GM10266 (cell line): ENCODE measurements around the gene GALNS.

Experiments
- DNase-seq: peaks from one replicate; pipeline ENCODE4 v3.0.0; 2012; ENCODE audit errors: extremely low spot score
- TF ChIP-seq, protein P1 (sequence below): IDR thresholded peaks from 2 replicates; pipeline ENCODE4 v1.5.1; 2012; ENCODE audit warnings: mild to moderate bottlenecking, low read depth; ENCODE audit not compliant: control insufficient read depth, insufficient read depth; ENCODE audit errors: missing control alignments

GALNS gene, protein sequence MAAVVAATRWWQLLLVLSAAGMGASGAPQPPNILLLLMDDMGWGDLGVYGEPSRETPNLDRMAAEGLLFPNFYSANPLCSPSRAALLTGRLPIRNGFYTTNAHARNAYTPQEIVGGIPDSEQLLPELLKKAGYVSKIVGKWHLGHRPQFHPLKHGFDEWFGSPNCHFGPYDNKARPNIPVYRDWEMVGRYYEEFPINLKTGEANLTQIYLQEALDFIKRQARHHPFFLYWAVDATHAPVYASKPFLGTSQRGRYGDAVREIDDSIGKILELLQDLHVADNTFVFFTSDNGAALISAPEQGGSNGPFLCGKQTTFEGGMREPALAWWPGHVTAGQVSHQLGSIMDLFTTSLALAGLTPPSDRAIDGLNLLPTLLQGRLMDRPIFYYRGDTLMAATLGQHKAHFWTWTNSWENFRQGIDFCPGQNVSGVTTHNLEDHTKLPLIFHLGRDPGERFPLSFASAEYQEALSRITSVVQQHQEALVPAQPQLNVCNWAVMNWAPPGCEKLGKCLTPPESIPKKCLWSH

GRCh38 chr16:88856828-88857727 lies at the start of gene GALNS, which contains the start of gene TRAPPC2L:
Gene GALNS (minus strand): TSS chr16:88856947. CDS start chr16:88856877, 70 bp downstream.
Gene TRAPPC2L (plus strand): TSS chr16:88857127. CDS start chr16:88857151, 24 bp downstream.
- DNase-seq: peak; percentile 100

DNA sequence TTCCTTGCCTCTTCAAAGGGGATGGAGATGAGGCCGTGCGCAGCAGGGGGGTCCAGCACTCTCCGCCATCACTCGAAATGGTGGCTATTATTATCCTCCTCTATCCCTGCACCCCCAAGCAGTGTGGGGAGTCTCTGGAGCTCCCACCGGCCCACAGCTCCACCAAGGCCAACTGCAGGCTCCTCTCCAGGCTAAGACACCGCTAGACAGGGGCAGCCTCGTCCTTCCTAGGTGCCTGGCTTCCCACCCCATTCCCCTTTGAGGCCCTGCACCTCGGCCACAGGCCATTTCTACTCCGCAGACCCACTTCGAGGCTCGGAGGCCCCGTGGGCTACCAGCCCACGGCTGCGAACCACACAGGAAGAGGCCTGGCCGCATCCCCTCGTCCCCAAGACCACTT lies 49.3 kb upstream of the GALNS start:
- no peak for DNase-seq
- TF ChIP-seq, protein P1, sequence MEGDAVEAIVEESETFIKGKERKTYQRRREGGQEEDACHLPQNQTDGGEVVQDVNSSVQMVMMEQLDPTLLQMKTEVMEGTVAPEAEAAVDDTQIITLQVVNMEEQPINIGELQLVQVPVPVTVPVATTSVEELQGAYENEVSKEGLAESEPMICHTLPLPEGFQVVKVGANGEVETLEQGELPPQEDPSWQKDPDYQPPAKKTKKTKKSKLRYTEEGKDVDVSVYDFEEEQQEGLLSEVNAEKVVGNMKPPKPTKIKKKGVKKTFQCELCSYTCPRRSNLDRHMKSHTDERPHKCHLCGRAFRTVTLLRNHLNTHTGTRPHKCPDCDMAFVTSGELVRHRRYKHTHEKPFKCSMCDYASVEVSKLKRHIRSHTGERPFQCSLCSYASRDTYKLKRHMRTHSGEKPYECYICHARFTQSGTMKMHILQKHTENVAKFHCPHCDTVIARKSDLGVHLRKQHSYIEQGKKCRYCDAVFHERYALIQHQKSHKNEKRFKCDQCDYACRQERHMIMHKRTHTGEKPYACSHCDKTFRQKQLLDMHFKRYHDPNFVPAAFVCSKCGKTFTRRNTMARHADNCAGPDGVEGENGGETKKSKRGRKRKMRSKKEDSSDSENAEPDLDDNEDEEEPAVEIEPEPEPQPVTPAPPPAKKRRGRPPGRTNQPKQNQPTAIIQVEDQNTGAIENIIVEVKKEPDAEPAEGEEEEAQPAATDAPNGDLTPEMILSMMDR: no peak

More at GRCh38 chr16:88856828-88857727, at the start of gene GALNS, which contains the start of gene TRAPPC2L:
- TF ChIP-seq, protein P1: no peak

DNA sequence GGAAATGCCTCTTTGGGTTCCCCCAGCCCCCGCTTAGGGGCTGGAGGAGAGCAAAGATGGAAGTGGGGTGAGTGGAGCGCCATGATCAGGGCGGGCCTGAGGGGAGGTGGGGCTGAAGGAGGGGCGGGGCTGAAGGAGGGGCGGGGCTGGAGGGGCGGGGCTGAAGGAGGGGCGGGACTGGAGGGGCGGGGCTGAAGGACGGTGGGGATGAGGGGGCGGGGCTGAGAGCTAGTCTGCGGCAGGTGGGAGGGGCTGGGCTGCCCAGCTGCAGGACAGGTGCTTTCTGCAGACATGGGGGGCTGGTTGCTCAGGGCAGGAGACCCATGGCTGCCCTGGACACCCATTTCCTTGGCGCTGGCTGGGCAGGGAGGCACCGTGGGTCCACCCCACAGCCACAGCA lies 48.8 kb upstream of the GALNS start:
- TF ChIP-seq, protein P1: no peak
- DNase-seq: peak; percentile 88

DNA sequence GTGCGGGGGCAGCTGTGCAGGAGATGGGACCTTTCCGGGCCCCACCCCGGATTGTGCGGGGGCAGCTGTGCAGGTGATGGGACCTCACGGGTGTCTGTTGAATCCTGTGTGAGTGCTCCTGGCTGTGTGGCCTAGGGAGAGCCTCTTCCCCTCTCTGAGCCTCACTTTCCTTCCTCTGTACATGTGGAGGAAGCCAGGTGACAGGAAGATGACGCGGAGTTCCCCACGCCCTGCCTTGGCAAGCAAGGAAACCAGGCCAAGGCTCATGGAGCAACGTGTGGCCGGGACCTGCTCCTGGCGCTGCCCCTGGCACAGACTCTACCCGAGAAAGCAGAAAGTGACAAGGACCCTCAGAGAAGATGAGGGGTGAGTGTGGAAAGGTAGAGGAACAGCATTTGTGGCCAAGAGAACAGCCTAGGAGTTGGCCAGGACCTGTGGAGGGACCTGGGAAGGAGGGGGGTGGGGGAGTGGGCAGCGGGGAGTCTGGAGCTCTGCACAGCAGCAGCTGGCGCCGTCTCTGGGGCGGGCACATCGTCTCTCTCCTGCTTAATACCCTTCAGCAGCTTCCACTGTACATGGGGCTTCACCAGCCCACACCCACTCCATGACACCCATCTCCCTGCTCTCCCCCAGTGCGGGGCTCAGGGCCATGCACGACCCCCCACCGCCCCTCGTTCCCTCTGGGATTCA lies 48.1 kb upstream of the GALNS start:
- TF ChIP-seq, protein P1: no peak
- DNase-seq: no peak

DNA sequence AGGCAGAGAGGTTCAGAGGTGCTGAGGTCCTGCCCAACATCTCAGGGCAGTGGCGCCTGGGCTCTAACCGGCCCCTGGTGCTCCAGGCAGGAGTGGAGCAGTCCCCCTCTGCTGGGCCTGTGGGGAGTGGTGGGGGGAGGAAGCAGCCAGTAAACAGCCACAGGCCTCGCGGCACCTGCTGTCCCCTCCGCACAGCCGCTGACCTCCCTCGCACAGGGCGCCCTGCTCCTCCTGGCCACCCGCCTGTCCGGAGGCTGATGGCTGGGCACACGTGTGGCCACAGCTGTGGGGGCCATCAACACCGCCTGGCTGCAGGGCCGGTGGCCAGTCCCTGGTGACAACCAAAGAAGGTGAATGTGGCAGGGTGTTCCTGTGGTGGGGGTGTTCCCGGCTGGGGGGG lies 46.5 kb upstream of the GALNS start:
- TF ChIP-seq, protein P1: no peak

DNA sequence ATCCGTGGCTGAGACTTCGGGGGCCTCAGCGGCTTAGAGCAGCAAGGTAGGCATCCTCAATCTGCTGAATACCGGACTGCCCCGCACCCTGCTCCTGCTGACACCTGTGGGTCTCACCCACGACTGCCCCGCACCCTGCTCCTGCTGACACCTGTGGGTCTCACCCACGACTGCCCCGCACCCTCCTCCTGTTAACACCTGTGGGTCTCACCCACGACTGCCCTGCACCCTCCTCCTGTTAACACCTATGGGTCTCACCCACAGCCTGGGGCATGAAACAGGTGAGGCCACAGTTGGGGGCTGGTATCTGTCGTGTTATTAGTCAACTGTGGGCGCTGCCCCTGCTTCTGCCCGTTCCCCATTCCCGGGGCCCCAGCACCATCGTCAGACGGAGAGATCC lies 46.0 kb upstream of the GALNS start:
- DNase-seq: no peak
- TF ChIP-seq, protein P1: no peak

More for the DNA sequence above, 46.5 kb upstream of the GALNS start:
- no peak for DNase-seq
